ENCODE measurements around the gene FBXO31.

Gene FBXO31

DNA sequence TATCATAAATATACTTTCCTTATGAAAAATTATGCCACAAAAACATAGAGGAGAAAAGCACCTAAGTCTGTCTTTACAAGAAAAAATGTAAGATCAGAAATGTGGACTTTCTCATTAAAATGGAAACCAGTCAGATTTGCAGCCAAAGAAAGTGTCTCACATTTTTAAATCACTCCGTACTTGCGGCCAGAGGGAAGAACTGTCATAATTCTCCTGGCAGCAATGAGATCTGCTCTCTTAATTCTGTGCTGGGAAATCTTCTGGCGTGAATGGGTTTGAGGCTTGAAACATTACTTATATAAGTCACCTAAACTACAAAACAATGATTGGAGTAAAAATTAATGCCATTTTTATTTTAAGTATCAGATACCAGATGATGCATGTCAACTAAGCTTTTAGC, 77.1 kb downstream of the FBXO31 start:
- H2AFZ ChIP-seq (ENCODE audit: low read length): no peak overlapping the region
- no peak overlapping the region for H2BK5ac ChIP-seq (ENCODE audit: low read length)
- H3K4me2 ChIP-seq (ENCODE audit: insufficient read depth, low read length, poor library complexity, severe bottlenecking): no peak overlapping the region
- no peak overlapping the region for H2BK120ac ChIP-seq (ENCODE audit: low read depth, low read length)
- H4K91ac ChIP-seq (ENCODE audit: low read depth, low read length, poor library complexity): no peak overlapping the region
- no peak overlapping the region for H2BK15ac ChIP-seq (ENCODE audit: low read length)
- WGBS, 2 donors (ENCODE audit: extremely low coverage in 2 of 2, insufficient read length in 2 of 2, insufficient replicate concordance in 1 of 2): no CpG with 5 or more reads among the region's 3 CpGs
- DNase-seq (ENCODE audit: low spot score): no peak
- H3K18ac ChIP-seq (ENCODE audit: low read length): no peak overlapping the region
- no peaks in the 10 kb centered on the region for H3K27me3 ChIP-seq (ENCODE audit: control insufficient read depth in 3 of 3, insufficient read depth in 3 of 3, low read depth in 1 of 3, low read length in 3 of 3)
- H3K4ac ChIP-seq (ENCODE audit: low read length): no peak overlapping the region
- H3K9ac ChIP-seq (ENCODE audit: low read depth, low read length, poor library complexity): no peak overlapping the region
- no peak overlapping the region for H3K4me3 ChIP-seq (ENCODE audit: low read length in 2 of 2)
- no peak overlapping the region for H3K23ac ChIP-seq (ENCODE audit: low read depth, low read length, poor library complexity)
- H3K9me3 ChIP-seq (replicated peaks in 1 of 2; ENCODE audit: control insufficient read depth in 2 of 2, insufficient read depth in 1 of 2, low read depth in 1 of 2, low read length in 2 of 2): peaks cover 0 to 3% of the 10 kb centered on the region in 2 donors
- H3K14ac ChIP-seq (ENCODE audit: low read length): no peak overlapping the region
- no peak overlapping the region for H2BK12ac ChIP-seq (ENCODE audit: low read length)
- H2AK5ac ChIP-seq (ENCODE audit: low read depth, low read length): no peak overlapping the region
- peaks cover 0 to 3% of the 10 kb centered on the region in 2 donors for H3K36me3 ChIP-seq (replicated peaks in 1 of 2; ENCODE audit: control insufficient read depth in 2 of 2, insufficient read depth in 2 of 2, low read length in 2 of 2)
- H3K27ac ChIP-seq (replicated peaks; ENCODE audit: low read length): no peak overlapping the region
- no peak overlapping the region for H4K8ac ChIP-seq (ENCODE audit: low read depth, low read length)
- peaks cover 0 to 5% of the 10 kb centered on the region in 2 donors for H3K4me1 ChIP-seq (ENCODE audit: control insufficient read depth in 2 of 2, insufficient read depth in 1 of 2, low read depth in 1 of 2, low read length in 2 of 2)
- H3K79me1 ChIP-seq (ENCODE audit: low read depth, low read length): no peaks in the 10 kb centered on the region

DNA sequence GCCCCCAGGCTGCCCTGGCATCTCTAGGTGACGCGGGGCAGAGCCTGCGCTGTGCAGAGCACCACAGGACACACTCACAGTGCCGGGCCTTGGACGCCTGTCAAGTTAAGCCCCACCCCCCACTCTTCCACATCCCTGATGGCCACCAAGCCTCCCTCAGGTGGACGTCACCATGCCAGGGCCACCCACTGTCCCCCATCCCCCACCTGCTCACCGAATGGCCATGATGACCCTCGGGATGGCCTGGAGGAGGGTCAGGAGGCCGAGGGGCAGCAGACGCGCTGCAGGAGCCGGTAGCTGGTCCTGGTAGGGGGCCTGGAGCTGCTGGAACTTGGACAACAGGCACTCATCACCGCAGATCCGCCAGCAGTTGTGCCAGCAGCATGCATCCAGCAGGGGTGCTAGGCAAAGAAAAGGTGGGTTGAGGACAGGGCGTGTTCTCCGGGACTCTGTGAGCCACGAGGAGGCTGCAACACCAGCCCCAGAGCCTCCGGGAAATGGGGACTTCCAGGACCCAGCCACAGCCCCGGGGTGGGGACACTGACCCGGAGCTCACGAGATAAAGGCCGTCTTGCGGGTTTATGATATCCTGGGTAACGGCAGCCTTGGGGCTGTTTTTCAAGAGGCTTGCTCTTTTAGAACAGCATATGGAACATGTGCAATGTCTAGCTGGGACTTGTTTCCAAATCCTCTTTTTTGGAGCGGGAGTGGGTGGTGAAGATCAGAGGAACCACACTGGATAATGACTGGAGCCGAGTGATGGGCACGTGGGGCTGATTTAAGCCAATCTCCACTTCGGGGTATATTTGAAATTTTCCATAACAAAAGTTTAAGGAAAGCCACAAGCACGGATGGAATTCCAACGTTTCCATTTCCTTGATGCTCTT, 77.8 kb downstream of the FBXO31 start:
- no CpG with 5 or more reads among the region's 30 CpGs for WGBS, 2 donors (ENCODE audit: extremely low coverage in 2 of 2, insufficient read length in 2 of 2, insufficient replicate concordance in 1 of 2)
- Histone ChIP-seq H2BK15ac (ENCODE audit: low read length) (no peak overlapping the region), H3K9ac (ENCODE audit: low read depth, low read length, poor library complexity) (no peak overlapping the region), H2AK5ac (ENCODE audit: low read depth, low read length) (no peak overlapping the region), H2AFZ (ENCODE audit: low read length) (no peak overlapping the region), H3K4ac (ENCODE audit: low read length) (no peak overlapping the region), H2BK5ac (ENCODE audit: low read length) (no peak overlapping the region), H3K27me3 (ENCODE audit: control insufficient read depth in 3 of 3, insufficient read depth in 3 of 3, low read depth in 1 of 3, low read length in 3 of 3) (no peaks in the 10 kb centered on the region), H4K8ac (ENCODE audit: low read depth, low read length) (no peak overlapping the region), H3K36me3 (replicated peaks in 1 of 2; ENCODE audit: control insufficient read depth in 2 of 2, insufficient read depth in 2 of 2, low read length in 2 of 2) (peaks cover 0 to 3% of the 10 kb centered on the region in 2 donors), H2BK120ac (ENCODE audit: low read depth, low read length) (no peak overlapping the region), H3K4me2 (ENCODE audit: insufficient read depth, low read length, poor library complexity, severe bottlenecking) (no peak overlapping the region), H3K14ac (ENCODE audit: low read length) (no peak overlapping the region), H3K4me1 (ENCODE audit: control insufficient read depth in 2 of 2, insufficient read depth in 1 of 2, low read depth in 1 of 2, low read length in 2 of 2) (peaks cover 0 to 4% of the 10 kb centered on the region in 2 donors), H2BK12ac (ENCODE audit: low read length) (no peak overlapping the region), H3K18ac (ENCODE audit: low read length) (peak overlapping the region; percentile 88), H3K4me3 (ENCODE audit: low read length in 2 of 2) (no peak overlapping the region), H3K27ac (replicated peaks; ENCODE audit: low read length) (no peak overlapping the region), H3K23ac (ENCODE audit: low read depth, low read length, poor library complexity) (peak overlapping the region; percentile 29), H3K9me3 (replicated peaks in 1 of 2; ENCODE audit: control insufficient read depth in 2 of 2, insufficient read depth in 1 of 2, low read depth in 1 of 2, low read length in 2 of 2) (peaks cover 0 to 3% of the 10 kb centered on the region in 2 donors), H4K91ac (ENCODE audit: low read depth, low read length, poor library complexity) (no peak overlapping the region), H3K79me1 (ENCODE audit: low read depth, low read length) (no peaks in the 10 kb centered on the region)
- no peak for DNase-seq (ENCODE audit: low spot score)

DNA sequence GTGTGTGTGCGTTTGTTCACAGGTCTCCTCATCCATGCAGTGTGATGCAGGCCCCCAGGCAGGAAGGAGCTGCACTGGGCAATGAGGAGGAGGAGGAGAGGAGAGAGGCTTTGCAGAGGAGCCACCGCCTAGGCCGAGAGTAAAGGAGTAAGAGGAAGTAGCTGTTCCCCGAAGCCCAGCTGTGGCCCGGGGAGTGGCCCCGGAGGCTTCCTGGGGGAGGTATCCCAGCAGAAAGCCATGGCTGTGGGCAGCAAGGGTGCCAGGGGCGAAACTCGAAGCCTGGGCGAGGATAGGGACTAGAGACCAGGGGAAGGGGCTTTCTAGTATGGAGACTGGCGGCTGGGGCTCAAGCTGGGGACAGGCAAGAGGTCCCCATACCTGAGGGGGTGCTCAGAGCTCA, 78.6 kb downstream of the FBXO31 start:
- H3K27ac ChIP-seq (replicated peaks; ENCODE audit: low read length): no peak overlapping the region
- no peak overlapping the region for H4K8ac ChIP-seq (ENCODE audit: low read depth, low read length)
- H3K9ac ChIP-seq (ENCODE audit: low read depth, low read length, poor library complexity): no peak overlapping the region
- H2BK5ac ChIP-seq (ENCODE audit: low read length): no peak overlapping the region
- H3K36me3 ChIP-seq (replicated peaks in 1 of 2; ENCODE audit: control insufficient read depth in 2 of 2, insufficient read depth in 2 of 2, low read length in 2 of 2): peaks cover 0 to 3% of the 10 kb centered on the region in 2 donors
- H3K23ac ChIP-seq (ENCODE audit: low read depth, low read length, poor library complexity): no peak overlapping the region
- H3K4me2 ChIP-seq (ENCODE audit: insufficient read depth, low read length, poor library complexity, severe bottlenecking): no peak overlapping the region
- WGBS, 2 donors (ENCODE audit: extremely low coverage in 2 of 2, insufficient read length in 2 of 2, insufficient replicate concordance in 1 of 2): no CpG with 5 or more reads among the region's 10 CpGs
- H3K9me3 ChIP-seq (replicated peaks in 1 of 2; ENCODE audit: control insufficient read depth in 2 of 2, insufficient read depth in 1 of 2, low read depth in 1 of 2, low read length in 2 of 2): peaks cover 0 to 3% of the 10 kb centered on the region in 2 donors
- no peak overlapping the region for H2AFZ ChIP-seq (ENCODE audit: low read length)
- peak overlapping the region; percentile 13 for H3K18ac ChIP-seq (ENCODE audit: low read length)
- H3K4ac ChIP-seq (ENCODE audit: low read length): no peak overlapping the region
- H2AK5ac ChIP-seq (ENCODE audit: low read depth, low read length): no peak overlapping the region
- DNase-seq (ENCODE audit: low spot score): no peak
- no peak overlapping the region for H2BK12ac ChIP-seq (ENCODE audit: low read length)
- no peak overlapping the region for H3K4me3 ChIP-seq (ENCODE audit: low read length in 2 of 2)
- H3K14ac ChIP-seq (ENCODE audit: low read length): no peak overlapping the region
- H2BK15ac ChIP-seq (ENCODE audit: low read length): no peak overlapping the region
- H4K91ac ChIP-seq (ENCODE audit: low read depth, low read length, poor library complexity): no peak overlapping the region
- H2BK120ac ChIP-seq (ENCODE audit: low read depth, low read length): no peak overlapping the region
- peaks cover 0 to 1% of the 10 kb centered on the region in 2 donors for H3K4me1 ChIP-seq (ENCODE audit: control insufficient read depth in 2 of 2, insufficient read depth in 1 of 2, low read depth in 1 of 2, low read length in 2 of 2)
- no peaks in the 10 kb centered on the region for H3K79me1 ChIP-seq (ENCODE audit: low read depth, low read length)
- no peaks in the 10 kb centered on the region for H3K27me3 ChIP-seq (ENCODE audit: control insufficient read depth in 3 of 3, insufficient read depth in 3 of 3, low read depth in 1 of 3, low read length in 3 of 3)

DNA sequence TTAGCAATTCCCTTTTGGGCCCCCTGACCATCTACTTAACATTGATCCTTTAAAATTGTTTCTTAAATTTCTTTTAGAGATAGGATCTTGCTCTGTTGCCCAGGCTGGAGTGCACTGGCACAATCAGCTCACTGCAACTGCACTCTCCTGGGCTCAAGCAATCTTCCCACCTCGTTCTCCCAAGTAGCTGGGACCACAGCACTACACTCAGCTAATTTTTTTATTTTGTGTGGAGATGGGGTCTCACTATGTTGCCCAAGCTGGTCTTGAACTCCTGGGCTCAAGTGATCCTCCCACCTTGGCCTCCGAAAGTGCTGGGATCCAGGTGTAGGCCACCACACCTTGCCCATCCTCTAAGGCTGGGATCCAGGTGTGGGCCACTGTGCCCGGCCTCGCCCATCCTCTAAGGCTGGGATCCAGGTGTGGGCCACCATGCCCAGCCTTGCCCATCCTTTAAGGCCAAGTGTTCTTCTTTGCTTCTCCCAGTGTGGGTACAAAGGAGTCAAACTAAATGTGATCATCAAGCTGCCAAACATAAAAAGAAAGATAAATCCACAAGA, 79.5 kb downstream of the FBXO31 start:
- Histone ChIP-seq H3K36me3 (replicated peaks in 1 of 2; ENCODE audit: control insufficient read depth in 2 of 2, insufficient read depth in 2 of 2, low read length in 2 of 2) (peaks cover 0 to 3% of the 10 kb centered on the region in 2 donors), H2AFZ (ENCODE audit: low read length) (no peak overlapping the region), H4K8ac (ENCODE audit: low read depth, low read length) (no peak overlapping the region), H2BK12ac (ENCODE audit: low read length) (no peak overlapping the region), H3K4me3 (ENCODE audit: low read length in 2 of 2) (peak overlapping the region in 1 of 2 donors; percentile 58), H2BK15ac (ENCODE audit: low read length) (no peak overlapping the region), H3K23ac (ENCODE audit: low read depth, low read length, poor library complexity) (no peak overlapping the region), H3K4me2 (ENCODE audit: insufficient read depth, low read length, poor library complexity, severe bottlenecking) (no peak overlapping the region), H3K4me1 (ENCODE audit: control insufficient read depth in 2 of 2, insufficient read depth in 1 of 2, low read depth in 1 of 2, low read length in 2 of 2) (peaks cover 0 to 1% of the 10 kb centered on the region in 2 donors), H2BK5ac (ENCODE audit: low read length) (no peak overlapping the region), H3K9me3 (replicated peaks in 1 of 2; ENCODE audit: control insufficient read depth in 2 of 2, insufficient read depth in 1 of 2, low read depth in 1 of 2, low read length in 2 of 2) (peaks cover 0 to 3% of the 10 kb centered on the region in 2 donors), H3K4ac (ENCODE audit: low read length) (no peak overlapping the region), H2AK5ac (ENCODE audit: low read depth, low read length) (peak overlapping the region; percentile 33), H3K14ac (ENCODE audit: low read length) (no peak overlapping the region), H3K18ac (ENCODE audit: low read length) (no peak overlapping the region), H3K27ac (replicated peaks; ENCODE audit: low read length) (no peak overlapping the region), H3K27me3 (ENCODE audit: control insufficient read depth in 3 of 3, insufficient read depth in 3 of 3, low read depth in 1 of 3, low read length in 3 of 3) (no peaks in the 10 kb centered on the region), H2BK120ac (ENCODE audit: low read depth, low read length) (no peak overlapping the region), H3K79me1 (ENCODE audit: low read depth, low read length) (no peaks in the 10 kb centered on the region), H4K91ac (ENCODE audit: low read depth, low read length, poor library complexity) (no peak overlapping the region), H3K9ac (ENCODE audit: low read depth, low read length, poor library complexity) (no peak overlapping the region)
- no peak for DNase-seq (ENCODE audit: low spot score)
- WGBS, 2 donors (ENCODE audit: extremely low coverage in 2 of 2, insufficient read length in 2 of 2, insufficient replicate concordance in 1 of 2): no CpG with 5 or more reads among the region's 4 CpGs
